Stimulated activated CD8-positive, alpha-beta memory T cell treated with anti-CD3 and anti-CD28 coated beads, Interleukin-7, amount 100 ng/mL, for 1 hour (primary cell): ENCODE data around the gene NAPA.

Source experiments
- DNase-seq, 2 donors: peaks; one replicate each; pipeline ENCODE4 v3.0.0-alpha.2; 2020; ENCODE audit warnings: low read depth in 2 of 2

Gene NAPA

DNA sequence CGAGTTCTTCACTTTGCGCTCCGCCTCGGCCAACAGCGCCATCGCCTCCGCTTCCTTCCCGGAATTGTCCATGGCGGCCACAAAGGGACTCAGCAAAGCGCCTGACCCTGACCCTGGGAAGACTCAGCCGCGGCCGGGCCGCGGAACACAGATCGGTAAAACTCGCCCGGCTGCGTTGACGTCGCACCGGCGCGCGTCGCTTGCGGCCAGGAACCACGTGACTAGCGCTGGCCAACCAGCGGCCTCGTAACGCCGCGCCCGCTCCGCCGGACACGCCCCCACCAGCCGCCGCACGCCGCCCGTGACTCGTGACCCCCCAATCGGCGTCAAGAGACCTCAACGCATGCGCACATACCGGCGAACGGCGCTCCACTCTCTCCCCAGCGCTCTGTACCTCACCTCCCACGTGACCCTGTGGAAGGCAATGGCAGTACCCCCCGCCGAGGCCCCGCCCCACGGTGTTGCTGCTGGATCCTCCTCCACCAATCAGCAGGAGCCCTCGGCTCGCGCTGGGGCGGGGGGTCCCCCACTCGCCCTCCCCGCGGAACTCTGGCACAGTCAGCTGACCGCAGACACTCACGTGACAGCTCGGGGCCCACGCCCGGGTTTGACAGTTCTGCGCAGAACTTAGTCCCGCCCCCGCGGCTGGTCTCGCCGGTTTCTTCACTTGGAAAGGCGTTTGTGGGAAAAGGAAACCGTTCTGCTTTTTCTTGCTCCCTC lies at the start of gene NAPA:
TSS of gene NAPA (minus strand) at position 195 of the 720 bp plus-strand sequence. CDS start at position 72, 123 bp downstream.
- DNase-seq, result peak; percentile 100

DNA sequence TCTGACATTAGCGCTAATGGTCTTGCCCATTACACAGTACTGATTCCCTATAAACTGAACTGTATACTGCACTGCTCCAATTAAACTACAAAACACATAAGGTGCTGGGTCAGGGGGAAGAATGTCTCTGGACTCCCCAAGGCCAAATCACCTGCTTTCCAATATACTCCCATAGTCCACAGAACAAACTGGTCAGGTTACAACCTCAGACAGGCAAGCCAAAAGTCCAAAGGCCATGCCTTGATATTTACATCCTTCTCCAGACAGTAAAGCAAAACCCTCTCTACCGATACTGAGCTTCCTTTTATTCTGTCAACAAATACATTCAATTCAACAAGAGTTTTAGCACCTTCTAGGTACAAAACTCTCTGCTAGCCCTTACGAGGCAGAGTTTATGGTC lies 49.2 kb upstream of the NAPA start:
- no peak for DNase-seq

DNA sequence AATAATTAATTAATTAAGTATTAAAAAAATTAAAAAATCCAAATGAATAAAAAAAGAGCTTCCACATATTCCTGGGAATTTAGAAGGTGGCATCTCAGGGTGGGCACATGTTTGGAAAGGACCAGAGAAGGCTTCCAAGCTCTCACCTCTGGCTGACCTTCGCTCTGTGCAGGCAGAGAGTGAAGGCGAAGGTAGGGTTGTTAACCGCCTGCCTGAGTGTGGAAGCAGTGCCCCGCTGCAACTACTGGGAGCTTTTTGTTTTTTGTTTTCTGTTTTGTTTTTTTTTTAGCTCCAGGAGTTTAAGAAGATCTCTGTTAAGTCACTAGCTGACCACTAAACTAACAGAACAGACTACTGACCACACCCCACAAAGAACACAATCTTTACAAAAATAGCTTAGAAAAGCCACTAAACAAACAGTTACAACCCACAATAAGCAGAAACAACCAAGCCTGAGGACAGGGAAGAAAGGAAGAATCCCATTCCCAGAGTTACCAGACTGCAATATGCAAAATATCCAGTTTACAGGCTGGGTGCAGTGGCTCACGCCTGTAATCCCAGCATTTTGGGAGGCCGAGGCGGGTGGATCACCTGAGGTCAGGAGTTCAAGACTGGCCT lies 46.7 kb upstream of the NAPA start:
- DNase-seq, result no peak

DNA sequence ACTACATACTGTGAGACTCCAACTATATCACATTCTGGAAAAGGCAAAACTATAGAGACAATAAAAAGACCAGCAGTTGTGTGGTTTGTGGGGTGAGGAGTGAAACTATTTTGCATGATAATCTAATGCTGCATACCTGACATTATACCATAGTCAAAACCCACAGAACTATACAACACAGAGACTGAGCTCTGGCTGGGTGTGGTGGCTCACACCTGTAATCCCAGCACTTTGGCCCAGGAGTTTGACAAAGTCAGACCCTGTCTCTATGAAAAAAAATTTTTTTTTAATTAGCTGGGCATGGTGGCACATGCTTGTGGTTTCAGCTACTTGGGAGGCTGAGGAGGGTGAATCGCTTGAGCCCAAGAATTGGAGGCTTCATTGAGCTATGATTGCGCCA lies 46.1 kb upstream of the NAPA start:
- DNase-seq, result no peak

DNA sequence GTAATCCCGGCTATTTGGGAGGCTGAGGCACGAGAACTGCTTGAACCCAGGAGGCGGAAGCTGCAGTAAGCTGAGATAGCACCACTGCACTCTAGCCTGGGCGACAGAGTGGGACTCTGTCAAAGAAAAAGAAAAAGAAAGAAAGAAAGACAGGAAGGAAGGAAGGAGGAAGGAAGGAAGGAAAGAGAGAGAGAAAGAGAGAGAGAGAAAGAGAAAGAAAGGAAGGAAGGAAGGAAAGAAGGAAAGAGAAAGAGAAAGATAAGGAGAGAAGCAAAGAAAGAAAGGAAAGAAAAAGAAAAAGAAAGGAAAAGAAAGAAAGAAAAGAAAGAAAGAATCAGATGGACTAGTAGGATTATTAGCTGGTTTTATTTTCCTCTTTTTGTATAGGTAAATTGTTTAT lies 35.3 kb upstream of the NAPA start:
- DNase-seq, result no peak

DNA sequence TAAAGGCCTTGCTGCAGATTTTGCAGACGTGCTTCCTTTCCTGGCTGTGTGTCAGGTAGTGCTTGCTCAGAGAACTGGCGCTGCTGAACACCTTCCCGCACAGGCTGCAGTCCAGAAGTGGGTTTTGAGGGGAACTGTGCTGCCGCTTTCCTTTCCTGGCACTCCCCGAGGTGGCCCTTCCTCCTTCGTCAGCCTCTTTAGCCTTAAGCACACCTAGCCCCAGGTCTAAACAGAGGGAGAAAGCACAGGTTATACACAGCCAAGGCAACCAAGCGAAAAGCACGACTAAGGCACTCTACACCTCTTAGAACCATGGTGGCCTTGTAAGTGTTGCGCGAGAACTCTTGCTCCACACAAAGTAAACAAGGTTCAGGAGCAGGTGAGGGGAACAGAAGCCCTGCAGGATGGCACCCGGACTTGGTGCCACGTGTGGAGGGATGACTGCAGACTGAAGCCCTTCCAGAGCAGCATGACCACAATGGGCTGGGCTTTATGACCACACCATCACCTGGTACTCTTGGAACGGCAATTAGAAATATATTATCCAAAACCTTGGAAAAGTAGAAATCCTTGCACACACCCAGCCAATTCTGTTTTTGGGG lies 34.5 kb upstream of the NAPA start:
- no peak for DNase-seq

DNA sequence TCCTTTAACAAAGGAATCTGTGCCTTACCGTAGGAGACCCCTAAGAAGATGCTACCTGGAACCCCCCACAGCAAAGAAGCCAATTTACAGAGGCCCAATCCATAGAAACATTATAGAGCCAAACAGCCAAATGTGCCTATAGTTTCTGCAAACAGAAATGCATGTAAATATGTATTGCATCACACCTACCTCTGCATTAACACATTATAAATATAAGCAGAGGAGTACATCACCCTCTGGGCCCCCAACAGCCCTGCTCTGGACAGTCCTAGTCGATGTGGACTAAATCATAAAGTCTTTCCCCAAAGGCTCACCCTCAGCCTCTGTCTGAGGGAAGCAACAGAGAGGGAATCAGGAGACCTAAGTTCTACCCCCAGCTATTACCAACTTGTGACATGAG lies 32.3 kb upstream of the NAPA start:
- DNase-seq, result no peak

DNA sequence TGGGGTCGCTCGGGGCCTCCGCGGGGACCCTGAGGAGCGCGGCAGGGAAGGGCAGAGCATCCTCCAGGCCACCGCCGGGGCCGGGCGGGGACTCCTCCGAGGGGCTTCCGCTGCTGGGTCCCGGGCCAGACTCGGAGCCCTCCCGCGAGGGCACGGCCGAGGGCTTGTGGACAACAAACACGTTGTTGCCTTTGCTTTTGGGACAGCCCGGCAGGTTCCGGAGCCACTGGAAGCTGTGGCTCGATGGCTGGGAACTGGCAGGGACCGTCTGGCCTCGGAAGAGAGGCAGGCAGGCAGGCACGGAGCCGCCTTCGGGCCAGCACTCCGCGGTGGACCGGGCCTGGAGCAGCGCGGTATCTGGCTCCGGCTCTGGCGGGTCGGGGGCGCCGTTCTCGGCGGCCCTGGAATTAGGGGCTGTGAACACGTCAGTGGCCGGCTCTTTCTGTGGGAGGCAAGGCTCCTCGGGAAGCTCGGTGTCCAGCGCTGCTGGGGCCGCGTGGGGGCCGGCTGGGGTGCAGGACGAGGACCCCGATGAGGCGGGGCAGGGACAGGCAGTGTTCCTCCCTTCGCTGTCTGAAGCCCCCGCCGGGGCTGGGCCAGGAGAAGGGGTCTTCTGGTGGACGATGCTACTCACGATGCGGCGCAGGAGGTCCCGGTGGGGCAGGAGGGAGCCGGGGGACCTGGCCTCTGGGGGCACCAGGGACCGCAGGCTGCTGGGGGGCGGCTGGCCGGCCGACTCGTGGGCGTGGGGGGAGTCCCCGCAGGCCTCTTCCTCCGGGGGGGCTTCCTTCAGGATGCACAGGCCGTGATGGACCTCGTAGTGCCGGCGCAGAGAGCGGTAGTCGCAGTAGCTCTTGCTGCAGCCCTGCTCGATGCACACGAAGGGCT lies 30.4 kb upstream of the NAPA start:
- no peak for DNase-seq

DNA sequence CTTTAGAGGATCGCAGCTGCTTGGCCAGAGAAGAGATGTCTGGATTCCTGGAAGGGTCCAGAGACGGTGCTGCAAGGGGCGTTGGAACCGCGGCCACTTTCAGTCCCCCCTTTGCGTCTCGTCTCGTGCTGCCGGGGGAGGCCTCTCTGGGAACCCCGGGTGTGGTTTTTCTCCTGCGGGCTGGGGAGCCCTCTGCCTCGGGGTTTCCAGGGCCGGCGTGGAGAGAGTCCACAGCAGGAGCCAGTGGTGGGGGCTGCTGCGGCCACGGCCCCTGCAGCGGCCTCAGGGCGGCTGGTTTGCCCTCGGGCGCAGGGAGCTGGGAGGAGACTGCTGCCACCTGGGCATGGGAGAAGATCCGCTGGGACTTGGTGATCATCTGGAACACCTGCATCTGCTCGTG lies 29.6 kb upstream of the NAPA start:
- no peak for DNase-seq

DNA sequence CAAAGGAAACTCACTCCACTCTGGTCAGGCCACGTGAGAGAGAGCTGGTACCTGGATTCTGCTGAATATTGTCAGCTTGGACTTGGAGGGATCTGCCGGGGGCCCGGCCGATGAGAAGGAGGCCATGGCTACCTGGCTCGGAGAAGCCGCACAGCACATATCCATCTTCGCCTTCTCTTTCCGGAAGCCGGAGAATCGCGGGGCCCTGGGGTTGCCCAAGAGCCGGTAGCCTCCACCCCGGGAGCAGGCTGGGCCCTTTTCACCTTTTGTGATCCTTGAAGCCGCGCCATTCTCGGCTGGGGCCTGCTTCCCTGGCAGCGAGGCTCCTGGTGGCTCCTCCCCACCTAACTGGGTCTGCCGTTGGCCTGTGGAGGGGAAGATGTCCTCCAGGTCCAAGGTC lies 29.2 kb upstream of the NAPA start:
- no peak for DNase-seq

DNA sequence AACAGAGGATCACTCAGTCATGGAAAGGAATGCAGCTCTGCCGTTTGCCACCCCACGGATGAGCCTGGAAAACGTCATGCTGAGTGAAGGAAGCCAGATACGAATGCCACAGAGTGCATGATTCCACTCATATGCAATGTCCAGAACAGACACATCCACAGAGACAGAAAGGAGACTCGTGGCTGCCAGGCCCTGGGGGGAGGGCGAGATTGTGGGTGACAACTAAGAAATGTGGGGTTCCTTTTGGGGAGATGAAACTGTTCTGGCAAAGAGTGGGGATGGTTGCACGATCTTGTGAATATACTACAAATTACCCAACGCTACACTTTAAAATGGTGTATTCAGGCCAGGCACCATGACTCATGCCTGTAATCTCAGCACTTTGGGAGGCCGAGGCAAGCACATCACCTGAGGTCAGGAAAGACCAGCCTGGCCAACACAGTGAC lies 27.2 kb upstream of the NAPA start:
- DNase-seq, result no peak

DNA sequence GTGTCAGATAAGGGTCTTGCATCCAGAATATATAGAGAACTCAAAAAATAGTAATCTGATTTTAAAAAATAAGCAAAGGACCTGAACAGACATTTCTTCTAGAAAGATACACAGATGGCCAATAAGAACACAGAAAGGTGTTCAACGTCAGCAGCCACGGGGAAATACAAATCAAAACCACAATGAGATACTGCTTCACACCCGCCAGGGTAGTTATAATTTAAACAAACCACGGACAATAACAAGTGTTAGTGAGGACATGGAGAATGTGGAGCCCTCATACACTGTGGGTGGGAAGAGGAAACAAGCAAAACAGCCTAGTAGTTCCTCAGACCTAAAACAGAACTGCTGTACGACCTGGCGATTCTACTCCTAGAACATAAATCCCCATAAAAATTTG lies 26.7 kb upstream of the NAPA start:
- DNase-seq, result peak in 1 of 2 donors; percentile 15

DNA sequence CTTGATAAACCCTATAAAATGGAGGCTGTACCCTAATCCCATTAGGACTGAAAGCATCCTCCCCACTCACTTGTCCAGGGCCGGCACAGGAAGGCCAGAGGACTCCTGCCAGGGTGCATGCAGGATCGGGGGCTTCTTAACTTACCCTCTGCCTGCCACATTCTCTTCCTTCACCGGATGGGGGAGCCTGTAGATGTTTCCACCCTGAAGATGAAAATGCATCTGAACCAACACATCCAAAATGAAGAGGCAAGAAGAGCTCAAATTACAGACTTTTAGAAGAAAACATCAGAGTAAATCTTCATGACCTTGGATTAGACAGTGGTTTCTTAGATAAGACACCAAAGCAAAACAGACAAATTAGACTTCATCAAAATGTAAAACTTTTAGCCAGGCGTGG lies 25.9 kb upstream of the NAPA start:
- no peak for DNase-seq

DNA sequence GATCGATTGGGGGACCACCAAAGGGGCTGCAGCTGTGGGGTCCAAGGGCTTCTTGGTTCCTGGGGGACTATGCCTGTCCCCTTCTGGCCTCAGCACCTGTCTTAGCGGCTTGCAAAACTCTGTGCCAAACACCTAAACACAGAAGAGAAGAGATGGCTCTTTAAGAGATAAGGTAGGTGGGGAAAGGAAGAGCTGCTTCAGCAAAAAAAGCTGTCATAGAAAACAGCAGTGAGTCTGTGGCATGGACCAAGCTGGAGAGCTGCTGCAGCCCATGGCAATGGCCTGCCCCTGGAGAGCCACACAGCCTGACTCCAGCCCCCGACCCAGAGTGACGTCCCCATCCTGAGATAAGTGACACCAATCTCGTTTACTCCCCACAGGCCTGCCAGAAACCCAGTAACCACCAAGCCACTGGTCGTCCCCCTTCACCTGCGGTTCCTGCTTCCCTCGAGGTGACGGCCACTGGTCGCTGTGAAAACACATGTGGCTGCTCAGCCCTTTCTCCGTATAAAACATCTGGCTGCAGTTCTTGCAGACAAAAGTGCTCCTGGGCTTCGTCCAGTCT lies 25.0 kb upstream of the NAPA start:
- peak; percentile 15 to 17 for DNase-seq

DNA sequence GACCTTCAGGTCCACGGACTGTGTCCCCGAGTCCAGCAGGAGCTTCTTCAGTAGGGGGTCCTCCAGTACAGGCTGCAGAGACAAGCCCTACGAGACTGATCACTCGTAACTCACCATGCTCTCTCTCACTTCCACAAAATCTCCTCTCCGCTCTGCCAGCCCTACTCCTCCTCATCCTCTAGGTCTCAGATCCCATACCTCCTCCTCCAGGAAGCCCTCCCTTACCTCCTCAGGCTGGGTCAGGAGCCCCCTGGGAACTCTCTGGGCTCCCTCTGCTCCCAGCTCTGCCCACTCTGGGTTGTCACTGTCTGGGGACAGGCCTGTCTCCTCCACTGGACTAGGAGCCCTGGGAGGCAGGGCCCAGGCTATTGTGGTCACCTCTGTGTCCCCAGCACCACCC lies 23.9 kb upstream of the NAPA start:
- no peak for DNase-seq

DNA sequence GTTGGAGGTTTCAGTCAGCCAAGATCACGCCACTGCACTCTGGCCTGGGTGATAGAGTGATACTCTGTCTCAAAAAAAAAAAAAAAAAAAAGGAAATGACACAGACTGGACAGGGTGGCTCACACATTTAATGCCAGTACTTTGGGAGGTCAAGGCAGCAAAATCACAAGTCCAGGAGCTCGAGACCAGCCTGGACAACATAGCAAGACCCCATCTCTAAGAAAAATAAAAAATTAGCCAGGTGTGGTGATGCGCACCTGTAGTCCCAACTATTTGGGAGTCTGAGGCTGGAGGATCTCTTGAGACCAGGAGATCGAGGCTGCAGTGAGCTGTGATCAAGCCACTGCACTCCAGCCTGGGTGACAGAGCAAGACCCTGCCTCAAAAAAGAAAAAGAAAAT lies 22.6 kb upstream of the NAPA start:
- no peak for DNase-seq

DNA sequence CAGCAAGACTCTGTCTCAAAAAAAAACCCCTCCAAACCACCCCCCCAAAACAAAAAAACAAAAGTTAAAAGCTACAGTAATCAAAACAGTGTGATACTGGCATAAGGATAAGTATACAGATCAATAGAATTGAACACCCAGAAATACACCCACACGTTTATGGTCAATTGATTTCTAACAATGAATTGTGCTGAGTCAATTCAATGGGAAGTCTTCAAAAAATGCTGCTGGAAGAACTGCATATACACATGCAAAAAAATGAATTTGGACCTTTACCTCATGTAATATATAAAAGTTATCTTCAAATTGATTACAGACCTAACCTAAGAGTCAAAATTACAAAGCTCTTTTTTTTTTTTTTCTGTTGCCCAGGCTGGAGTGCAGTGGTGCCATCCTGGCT lies 19.8 kb upstream of the NAPA start:
- no peak for DNase-seq

DNA sequence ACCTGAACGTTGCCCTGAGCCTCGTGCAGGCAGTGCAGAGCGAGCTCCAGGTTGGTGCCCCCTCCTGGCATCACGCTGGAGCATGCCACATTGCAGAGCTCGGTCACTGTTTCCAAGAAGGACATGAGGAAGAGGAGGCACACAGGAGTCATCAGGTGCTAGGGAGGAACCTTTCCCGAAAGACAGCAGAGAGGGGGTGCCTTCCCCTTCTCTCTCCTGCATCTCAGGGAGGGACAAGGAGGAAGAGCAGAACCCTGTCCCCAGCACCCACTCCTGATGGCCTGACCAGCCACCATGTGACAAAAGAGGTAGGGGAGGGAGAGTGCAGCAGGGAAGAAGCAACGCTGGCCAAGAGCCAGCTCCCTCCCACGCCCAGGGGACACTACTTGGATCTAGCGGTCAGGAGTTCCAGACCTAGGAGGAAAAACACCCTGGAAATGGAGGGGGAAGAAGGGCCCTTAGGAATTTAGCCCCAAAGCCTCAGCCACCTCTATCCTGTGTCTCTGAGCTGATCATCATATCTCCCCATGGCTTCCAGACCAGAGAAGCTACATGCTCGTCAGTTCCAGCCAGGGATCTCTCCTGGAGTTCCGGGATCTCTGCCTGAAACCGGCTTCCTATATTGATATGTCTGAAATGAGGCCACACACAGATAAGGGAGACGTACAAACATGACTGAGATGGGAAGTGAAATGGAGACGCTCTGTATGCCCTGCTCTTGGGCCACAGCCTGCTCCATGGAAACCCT lies 17.0 kb upstream of the NAPA start:
- DNase-seq, result no peak

DNA sequence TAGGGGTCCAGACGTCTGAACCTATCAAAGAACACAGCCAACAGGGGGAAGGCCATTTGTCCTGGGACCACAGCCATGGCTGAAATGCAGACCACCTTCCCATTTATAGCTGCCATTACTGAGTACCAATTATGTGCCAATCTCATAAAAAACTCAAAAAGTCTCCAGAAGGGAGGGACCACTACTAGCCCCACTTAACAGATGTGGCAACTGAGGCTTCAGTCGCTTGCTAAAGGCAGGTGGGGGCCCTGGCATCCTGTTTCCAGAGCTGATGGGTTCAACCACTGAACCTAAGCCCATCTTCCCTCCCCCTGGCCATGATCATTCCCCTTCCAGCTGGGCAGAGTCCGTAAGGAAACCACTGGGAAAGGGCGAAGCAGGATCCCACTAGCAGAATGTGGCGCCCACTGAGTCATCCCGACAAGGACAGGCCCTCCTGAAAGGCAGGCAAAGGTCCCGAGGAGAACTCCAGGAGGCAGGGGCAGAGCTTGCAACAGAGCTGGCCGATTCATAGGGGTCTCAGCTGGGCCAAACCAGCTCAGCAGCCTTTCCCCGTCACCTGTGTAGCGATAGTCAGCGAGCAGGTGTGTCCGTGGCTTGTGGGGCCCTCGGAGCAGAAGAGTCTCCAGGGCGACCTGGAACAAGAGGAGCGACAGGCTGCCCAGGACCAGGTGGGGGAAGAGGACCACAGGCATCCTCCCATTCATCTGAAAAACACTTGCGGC lies 14.3 kb upstream of the NAPA start:
- no peak for DNase-seq

DNA sequence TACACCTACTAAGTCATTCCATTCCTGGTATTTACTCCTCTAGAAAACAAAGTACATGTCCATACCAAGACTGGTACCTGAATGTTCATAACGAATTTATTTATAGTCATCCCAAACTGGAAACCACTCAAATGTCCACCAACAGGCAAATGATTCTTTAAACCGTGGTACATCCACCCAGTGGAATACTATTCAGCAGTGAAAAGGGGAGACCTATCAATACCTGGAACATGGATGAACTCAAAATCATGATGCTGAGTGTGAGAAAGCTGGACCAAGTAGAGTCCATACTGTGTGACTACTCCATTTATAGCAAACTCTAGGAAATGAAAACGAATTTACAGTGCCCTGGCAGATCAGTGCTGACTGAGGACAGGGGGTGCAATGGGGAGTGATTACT lies 11.9 kb upstream of the NAPA start:
- DNase-seq, result no peak

DNA sequence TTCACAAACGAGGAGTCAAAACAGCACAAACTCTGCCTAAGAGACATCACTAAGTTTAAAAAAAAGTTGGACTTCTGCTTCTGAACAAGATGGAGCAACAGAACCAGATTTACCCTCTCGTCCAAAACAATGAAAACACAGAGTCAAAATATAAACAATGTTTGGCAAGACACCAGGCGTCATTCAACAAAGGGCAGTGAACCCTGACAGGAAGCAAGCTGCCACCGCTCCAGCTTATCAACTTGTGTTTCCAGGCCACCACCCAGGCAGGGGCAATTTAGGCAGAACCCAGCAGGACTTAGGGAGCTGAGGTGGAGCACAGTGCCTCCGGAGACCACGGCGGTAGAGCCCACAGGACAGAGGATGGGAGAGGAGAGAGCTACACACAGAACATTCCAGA lies 8.6 kb upstream of the NAPA start:
- DNase-seq, result no peak
